ENCODE results near the gene NOCT.
"Not testable (repeated sequence)": the region's sequence is repeated elsewhere in the genome, so short reads cannot be mapped to it uniquely, and the experiment has no call there.

Gene NOCT

GRCh38 chr4:139015269-139015947 lies at the start of gene NOCT:
Gene NOCT (plus strand): TSS chr4:139015781. CDS start chr4:139015982, 201 bp downstream.
- DNase-seq (ENCODE audit: low spot score), result peak; percentile 85

GRCh38 chr4:138967313-138967712 lies 48.3 kb upstream of the NOCT start:
- no peak for DNase-seq (ENCODE audit: low spot score)

GRCh38 chr4:138972956-138973801 lies 42.4 kb upstream of the NOCT start:
- DNase-seq (ENCODE audit: low spot score), result no peak

GRCh38 chr4:138975225-138975624 lies 40.4 kb upstream of the NOCT start:
- no peak for DNase-seq (ENCODE audit: low spot score)

- DNase-seq (ENCODE audit: low spot score), result no peak
Observed at GRCh38 chr4:138976526-138976925, 39.1 kb upstream of the NOCT start.

GRCh38 chr4:138977524-138977923 lies 38.1 kb upstream of the NOCT start:
- DNase-seq (ENCODE audit: low spot score), result no peak

GRCh38 chr4:138978028-138978585 lies 37.5 kb upstream of the NOCT start:
- no peak for DNase-seq (ENCODE audit: low spot score)

- DNase-seq (ENCODE audit: low spot score), result no peak
Observed at GRCh38 chr4:138978600-138978999, 37.0 kb upstream of the NOCT start.

- no peak for DNase-seq (ENCODE audit: low spot score)
Observed at GRCh38 chr4:138979742-138980141, 35.8 kb upstream of the NOCT start.

- DNase-seq (ENCODE audit: low spot score), result peak; percentile 23
Observed at GRCh38 chr4:138981930-138982390, 33.6 kb upstream of the NOCT start.

GRCh38 chr4:138982754-138983153 lies 32.8 kb upstream of the NOCT start:
- no peak for DNase-seq (ENCODE audit: low spot score)

- no peak for DNase-seq (ENCODE audit: low spot score)
Observed at GRCh38 chr4:138983690-138984089, 31.9 kb upstream of the NOCT start.

- no peak for DNase-seq (ENCODE audit: low spot score)
Observed at GRCh38 chr4:138984647-138985046, 30.9 kb upstream of the NOCT start.

- no peak for DNase-seq (ENCODE audit: low spot score)
Observed at GRCh38 chr4:138992676-138993075, 22.9 kb upstream of the NOCT start.

- DNase-seq (ENCODE audit: low spot score), result no peak
Observed at GRCh38 chr4:138996090-138996489, 19.5 kb upstream of the NOCT start.

GRCh38 chr4:138999666-139000065 lies 15.9 kb upstream of the NOCT start:
- no peak for DNase-seq (ENCODE audit: low spot score)

GRCh38 chr4:139000134-139000533 lies 15.4 kb upstream of the NOCT start:
- DNase-seq (ENCODE audit: low spot score), result not testable (repeated sequence)

GRCh38 chr4:139001430-139001829 lies 14.2 kb upstream of the NOCT start:
- DNase-seq (ENCODE audit: low spot score), result not testable (repeated sequence)

- DNase-seq (ENCODE audit: low spot score), result not testable (repeated sequence)
Observed at GRCh38 chr4:139003668-139004067, 11.9 kb upstream of the NOCT start.

- no peak for DNase-seq (ENCODE audit: low spot score)
Observed at GRCh38 chr4:139005774-139006173, 9.8 kb upstream of the NOCT start.

GRCh38 chr4:139007640-139008039 lies 7.9 kb upstream of the NOCT start:
- no peak for DNase-seq (ENCODE audit: low spot score)

- DNase-seq (ENCODE audit: low spot score), result not testable (repeated sequence)
Observed at GRCh38 chr4:139008278-139008677, 7.3 kb upstream of the NOCT start.

- no peak for DNase-seq (ENCODE audit: low spot score)
Observed at GRCh38 chr4:139009702-139010101, 5.9 kb upstream of the NOCT start.

Data from putamen (tissue), 1 donor.